ENCODE results near the gene OR52A5. TPM values are rescaled to one million over a fixed set of nuclear protein-coding genes. Genes with fewer than 3 reads are reported as not detected.

The OR52A5 gene
- total RNA-seq, 2 donors from 2014 or later, result not detected

- H3K4me3 Mint-ChIP-seq, result no peak overlapping the region
- H3K9me3 Mint-ChIP-seq, result no peaks in the 10 kb centered on the region
- no peaks in the 10 kb centered on the region for H3K27me3 Mint-ChIP-seq (ENCODE audit: low read depth)
- DNase-seq, result no peak
- no peak for ATAC-seq (replicated peaks in 1 of 2)
- H3K27ac Mint-ChIP-seq, result no peak overlapping the region
- no peaks in the 10 kb centered on the region for H3K36me3 Mint-ChIP-seq (ENCODE audit: insufficient read depth in 2 of 2)
- no peaks in the 10 kb centered on the region for H3K4me1 Mint-ChIP-seq (ENCODE audit: low read depth)
Measured at GRCh38 chr11:5137014-5137413, 1.1 kb downstream of the OR52A5 start.

DNA sequence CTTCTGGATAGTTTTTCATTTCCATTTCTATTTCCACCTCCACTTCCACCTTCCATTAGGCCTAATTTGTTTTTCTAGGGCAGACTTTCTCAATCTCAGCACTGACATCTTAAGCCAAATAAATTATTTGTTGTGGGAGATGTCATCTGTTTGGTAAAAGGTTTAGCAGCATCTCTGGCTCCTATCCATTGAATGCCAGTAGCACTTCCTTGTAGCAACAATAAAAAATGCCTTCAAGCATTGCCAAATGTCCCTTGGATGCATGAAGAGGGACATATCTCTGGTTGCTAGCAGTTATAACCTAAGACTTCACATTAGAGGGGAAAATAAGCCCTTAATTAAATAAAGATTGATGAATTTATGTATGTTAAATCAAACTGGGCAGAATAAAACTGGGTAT lies 1.9 kb downstream of the OR52A5 start:
- H3K4me1 Mint-ChIP-seq (ENCODE audit: low read depth), result no peaks in the 10 kb centered on the region
- no peaks in the 10 kb centered on the region for H3K9me3 Mint-ChIP-seq
- no peak overlapping the region for H3K27ac Mint-ChIP-seq
- ATAC-seq (replicated peaks in 1 of 2) (no peak), DNase-seq (no peak)
- no peaks in the 10 kb centered on the region for H3K36me3 Mint-ChIP-seq (ENCODE audit: insufficient read depth in 2 of 2)
- no peak overlapping the region for H3K4me3 Mint-ChIP-seq
- H3K27me3 Mint-ChIP-seq (ENCODE audit: low read depth), result no peaks in the 10 kb centered on the region

GRCh38 chr11:5131584-5132335 lies 6.4 kb downstream of the OR52A5 start:
- H3K9me3 Mint-ChIP-seq, result no peaks in the 10 kb centered on the region
- no peak overlapping the region for H3K27ac Mint-ChIP-seq

DNA sequence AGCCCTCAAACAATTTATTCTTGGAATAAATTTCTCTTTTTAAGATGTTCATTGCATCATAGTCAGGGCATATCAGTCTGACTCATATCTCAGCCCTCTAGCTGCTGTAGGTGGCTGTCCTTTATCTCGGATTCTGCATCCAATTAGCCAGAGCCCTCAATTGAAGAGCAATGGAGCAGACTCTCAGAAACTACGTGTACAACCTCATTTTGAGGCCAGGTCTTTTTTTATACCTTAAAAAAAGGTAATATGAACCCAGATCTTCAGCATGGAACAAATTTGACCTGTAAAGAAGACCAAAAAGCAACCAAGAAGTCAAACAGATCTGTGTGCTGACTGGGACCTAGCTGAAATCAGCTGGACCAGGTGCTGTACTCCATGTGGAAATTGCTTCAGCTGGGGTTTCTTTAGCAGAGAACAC lies 8.7 kb downstream of the OR52A5 start:
- Mint-ChIP-seq H3K27me3 (ENCODE audit: low read depth) (peaks cover 14% of the 10 kb centered on the region), H3K27ac (no peak overlapping the region), H3K4me3 (no peak overlapping the region), H3K9me3 (no peaks in the 10 kb centered on the region), H3K4me1 (ENCODE audit: low read depth) (no peaks in the 10 kb centered on the region), H3K36me3 (ENCODE audit: insufficient read depth in 2 of 2) (no peaks in the 10 kb centered on the region)
- no peak for ATAC-seq (replicated peaks in 1 of 2)
- DNase-seq, result no peak

More at GRCh38 chr11:5131584-5132335, 6.4 kb downstream of the OR52A5 start:
- DNase-seq (no peak), ATAC-seq (replicated peaks in 1 of 2) (no peak)
- Mint-ChIP-seq H3K27me3 (ENCODE audit: low read depth) (peaks cover 6% of the 10 kb centered on the region), H3K36me3 (ENCODE audit: insufficient read depth in 2 of 2) (no peaks in the 10 kb centered on the region), H3K4me1 (ENCODE audit: low read depth) (no peaks in the 10 kb centered on the region), H3K4me3 (no peak overlapping the region)

DNA sequence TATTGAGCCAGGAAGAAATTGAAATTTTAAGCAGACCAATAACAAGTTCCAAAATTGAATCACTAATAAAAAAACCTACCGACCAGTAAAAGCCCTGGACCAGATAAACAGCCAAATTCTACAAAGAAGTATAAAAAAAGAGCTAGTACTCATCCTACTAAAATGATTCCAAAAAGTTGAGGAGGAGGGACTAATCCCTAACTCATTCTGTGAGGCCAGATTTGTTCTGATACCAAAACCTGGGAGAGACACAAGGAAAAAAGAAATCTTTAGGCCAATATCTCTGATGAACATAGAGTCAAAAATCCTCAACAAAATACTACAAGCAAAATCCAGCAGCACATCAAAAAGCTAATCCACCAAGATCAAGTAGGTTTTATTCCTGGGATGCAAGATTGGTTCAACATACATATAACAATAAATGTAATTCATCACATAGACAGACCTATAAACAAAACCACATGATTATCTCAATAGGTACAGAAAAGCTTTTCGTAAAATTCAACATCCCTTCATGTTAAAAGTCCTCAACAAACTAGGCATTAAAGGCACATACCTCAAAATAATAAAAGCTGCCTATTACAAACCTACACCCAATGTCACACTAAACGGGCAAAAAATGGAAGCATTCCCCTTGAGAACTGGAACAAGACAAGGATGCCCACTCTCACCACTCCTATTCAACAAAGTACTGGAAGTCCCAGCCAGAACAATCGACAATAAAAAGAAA lies 13.1 kb downstream of the OR52A5 start:
- no peak for DNase-seq
- ATAC-seq (replicated peaks in 1 of 2), result no peak
- Mint-ChIP-seq H3K27ac (no peak overlapping the region), H3K4me3 (no peak overlapping the region), H3K27me3 (ENCODE audit: low read depth) (peaks cover 28% of the 10 kb centered on the region), H3K9me3 (no peaks in the 10 kb centered on the region), H3K4me1 (ENCODE audit: low read depth) (no peaks in the 10 kb centered on the region), H3K36me3 (ENCODE audit: insufficient read depth in 2 of 2) (no peaks in the 10 kb centered on the region)

- DNase-seq, result peak; percentile 41 to 57
- Mint-ChIP-seq H3K4me1 (ENCODE audit: low read depth) (no peaks in the 10 kb centered on the region), H3K36me3 (ENCODE audit: insufficient read depth in 2 of 2) (no peaks in the 10 kb centered on the region), H3K27me3 (ENCODE audit: low read depth) (peaks cover 28% of the 10 kb centered on the region), H3K27ac (no peak overlapping the region), H3K4me3 (no peak overlapping the region), H3K9me3 (no peaks in the 10 kb centered on the region)
- ATAC-seq (replicated peaks in 1 of 2), result peak; percentile 45 to 49
Measured at GRCh38 chr11:5123802-5124521, 14.2 kb downstream of the OR52A5 start.

- ATAC-seq (replicated peaks in 1 of 2) (no peak), DNase-seq (no peak)
- Mint-ChIP-seq H3K4me1 (ENCODE audit: low read depth) (no peaks in the 10 kb centered on the region), H3K27me3 (ENCODE audit: low read depth) (peaks cover 20% of the 10 kb centered on the region), H3K36me3 (ENCODE audit: insufficient read depth in 2 of 2) (no peaks in the 10 kb centered on the region), H3K4me3 (no peak overlapping the region), H3K9me3 (peaks cover 0 to 4% of the 10 kb centered on the region in 2 donors), H3K27ac (no peak overlapping the region)
Measured at GRCh38 chr11:5118893-5119292, 19.3 kb downstream of the OR52A5 start.

DNA sequence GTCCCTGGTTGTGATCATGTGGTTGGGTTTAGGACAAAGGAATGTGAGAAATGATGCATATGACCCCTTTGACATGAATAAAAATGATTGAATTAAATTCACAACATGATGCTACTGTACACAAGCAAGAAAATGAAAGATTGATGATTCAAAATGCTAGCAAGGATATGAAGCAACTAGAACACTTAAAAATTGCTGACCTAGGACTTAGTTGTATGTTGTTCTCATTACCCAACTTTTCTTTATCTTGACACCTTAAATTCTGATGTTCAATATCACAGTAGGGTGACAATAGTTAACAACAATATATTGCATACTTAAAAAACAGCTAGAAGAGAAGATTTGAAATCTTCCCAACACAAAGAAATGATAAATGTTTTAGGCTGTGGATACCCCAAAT lies 20.6 kb downstream of the OR52A5 start:
- Mint-ChIP-seq H3K27ac (no peak overlapping the region), H3K4me3 (no peak overlapping the region), H3K36me3 (ENCODE audit: insufficient read depth in 2 of 2) (no peaks in the 10 kb centered on the region), H3K4me1 (ENCODE audit: low read depth) (no peaks in the 10 kb centered on the region), H3K9me3 (peaks cover 0 to 4% of the 10 kb centered on the region in 2 donors), H3K27me3 (ENCODE audit: low read depth) (peaks cover 10% of the 10 kb centered on the region)
- no peak for ATAC-seq (replicated peaks in 1 of 2)
- no peak for DNase-seq

DNA sequence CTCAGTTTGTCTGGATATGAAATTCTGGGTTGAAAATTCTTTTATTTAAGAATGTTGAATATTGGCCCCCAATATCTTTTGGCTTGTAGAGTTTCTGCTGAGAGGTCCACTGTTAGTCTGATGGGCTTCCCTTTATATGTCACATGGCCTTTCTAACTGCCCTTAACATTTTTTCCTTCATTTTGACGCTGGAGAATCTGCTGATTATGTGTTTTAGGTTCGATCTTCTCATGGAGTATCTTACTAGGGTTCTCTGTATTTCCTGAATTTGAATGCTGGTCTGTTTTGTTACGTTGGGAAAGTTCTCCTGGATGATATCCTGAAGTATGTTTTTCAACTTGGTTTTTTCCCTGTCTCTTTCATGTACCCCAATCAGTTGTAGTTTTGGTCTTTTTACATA lies 22.8 kb downstream of the OR52A5 start:
- Mint-ChIP-seq H3K27me3 (ENCODE audit: low read depth) (peaks cover 10% of the 10 kb centered on the region), H3K4me1 (ENCODE audit: low read depth) (no peaks in the 10 kb centered on the region)
- DNase-seq, result no peak

GRCh38 chr11:5107285-5107684 lies 30.9 kb downstream of the OR52A5 start:
- H3K4me3 Mint-ChIP-seq, result no peak overlapping the region
- ATAC-seq (replicated peaks in 1 of 2), result no peak

More for the DNA sequence above, 22.8 kb downstream of the OR52A5 start:
- no peak overlapping the region for H3K4me3 Mint-ChIP-seq
- H3K9me3 Mint-ChIP-seq, result peaks cover 0 to 4% of the 10 kb centered on the region in 2 donors
- ATAC-seq (replicated peaks in 1 of 2), result no peak
- H3K36me3 Mint-ChIP-seq (ENCODE audit: insufficient read depth in 2 of 2), result no peaks in the 10 kb centered on the region
- no peak overlapping the region for H3K27ac Mint-ChIP-seq

GRCh38 chr11:5103066-5103465 lies 35.1 kb downstream of the OR52A5 start:
- DNase-seq, result no peak
- no peak for ATAC-seq (replicated peaks in 1 of 2)
- no peak overlapping the region for H3K4me3 Mint-ChIP-seq
- no peaks in the 10 kb centered on the region for H3K4me1 Mint-ChIP-seq (ENCODE audit: low read depth)
- peaks cover 13% of the 10 kb centered on the region for H3K27me3 Mint-ChIP-seq (ENCODE audit: low read depth)
- H3K27ac Mint-ChIP-seq, result no peak overlapping the region
- H3K9me3 Mint-ChIP-seq, result no peaks in the 10 kb centered on the region
- no peaks in the 10 kb centered on the region for H3K36me3 Mint-ChIP-seq (ENCODE audit: insufficient read depth in 2 of 2)

More at GRCh38 chr11:5107285-5107684, 30.9 kb downstream of the OR52A5 start:
- Mint-ChIP-seq H3K27ac (no peak overlapping the region), H3K27me3 (ENCODE audit: low read depth) (peaks cover 9% of the 10 kb centered on the region), H3K36me3 (ENCODE audit: insufficient read depth in 2 of 2) (no peaks in the 10 kb centered on the region), H3K9me3 (no peaks in the 10 kb centered on the region), H3K4me1 (ENCODE audit: low read depth) (no peaks in the 10 kb centered on the region)
- DNase-seq, result no peak

GRCh38 chr11:5102246-5102645 lies 35.9 kb downstream of the OR52A5 start:
- no peak for ATAC-seq (replicated peaks in 1 of 2)
- Mint-ChIP-seq H3K9me3 (no peaks in the 10 kb centered on the region), H3K27me3 (ENCODE audit: low read depth) (peaks cover 13% of the 10 kb centered on the region)

DNA sequence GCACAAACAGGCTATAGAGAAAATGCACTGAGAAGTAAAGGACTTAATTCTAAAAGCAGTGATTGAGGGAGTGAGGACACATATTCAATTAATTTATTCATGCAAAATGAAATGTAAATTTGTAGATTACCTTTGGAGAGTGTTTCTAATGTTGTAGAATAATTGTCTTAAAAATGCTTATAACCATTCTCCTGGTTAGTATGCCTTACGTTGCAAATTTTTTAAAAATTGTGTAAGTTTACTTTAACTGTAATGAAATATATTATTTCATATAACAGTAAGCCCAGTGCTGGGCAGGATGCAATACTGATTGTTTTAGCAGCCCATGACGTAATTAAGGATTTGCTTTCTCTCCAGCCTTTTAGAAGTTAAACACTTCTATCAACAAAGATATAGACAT lies 42.1 kb downstream of the OR52A5 start:
- no peaks in the 10 kb centered on the region for H3K4me1 Mint-ChIP-seq (ENCODE audit: low read depth)
- no peak for DNase-seq
- H3K36me3 Mint-ChIP-seq (ENCODE audit: insufficient read depth in 2 of 2), result no peaks in the 10 kb centered on the region
- H3K27me3 Mint-ChIP-seq (ENCODE audit: low read depth), result no peaks in the 10 kb centered on the region
- ATAC-seq (replicated peaks in 1 of 2), result no peak
- no peak overlapping the region for H3K4me3 Mint-ChIP-seq
- no peak overlapping the region for H3K27ac Mint-ChIP-seq
- no peaks in the 10 kb centered on the region for H3K9me3 Mint-ChIP-seq

More at GRCh38 chr11:5102246-5102645, 35.9 kb downstream of the OR52A5 start:
- Mint-ChIP-seq H3K4me3 (no peak overlapping the region), H3K4me1 (ENCODE audit: low read depth) (no peaks in the 10 kb centered on the region), H3K36me3 (ENCODE audit: insufficient read depth in 2 of 2) (no peaks in the 10 kb centered on the region), H3K27ac (no peak overlapping the region)
- no peak for DNase-seq

Measured in activated T-cell treated with anti-CD3 and anti-CD28 coated beads, Interleukin-2, amount 50 U/mL, for 72 hours (primary cell).